HG03571 (cell line): ENCODE results near the gene RTEL1.
A peak's percentile ranks its signal among the peaks of the same experiment; 100 is the strongest.

ENCODE experiments used
- ATAC-seq: cut with Tn5 transposase; IDR thresholded peaks from one replicate; pipeline ENCODE4 v1.9.1; 2021; ENCODE audit not compliant: unreplicated experiment

RTEL1 gene

DNA sequence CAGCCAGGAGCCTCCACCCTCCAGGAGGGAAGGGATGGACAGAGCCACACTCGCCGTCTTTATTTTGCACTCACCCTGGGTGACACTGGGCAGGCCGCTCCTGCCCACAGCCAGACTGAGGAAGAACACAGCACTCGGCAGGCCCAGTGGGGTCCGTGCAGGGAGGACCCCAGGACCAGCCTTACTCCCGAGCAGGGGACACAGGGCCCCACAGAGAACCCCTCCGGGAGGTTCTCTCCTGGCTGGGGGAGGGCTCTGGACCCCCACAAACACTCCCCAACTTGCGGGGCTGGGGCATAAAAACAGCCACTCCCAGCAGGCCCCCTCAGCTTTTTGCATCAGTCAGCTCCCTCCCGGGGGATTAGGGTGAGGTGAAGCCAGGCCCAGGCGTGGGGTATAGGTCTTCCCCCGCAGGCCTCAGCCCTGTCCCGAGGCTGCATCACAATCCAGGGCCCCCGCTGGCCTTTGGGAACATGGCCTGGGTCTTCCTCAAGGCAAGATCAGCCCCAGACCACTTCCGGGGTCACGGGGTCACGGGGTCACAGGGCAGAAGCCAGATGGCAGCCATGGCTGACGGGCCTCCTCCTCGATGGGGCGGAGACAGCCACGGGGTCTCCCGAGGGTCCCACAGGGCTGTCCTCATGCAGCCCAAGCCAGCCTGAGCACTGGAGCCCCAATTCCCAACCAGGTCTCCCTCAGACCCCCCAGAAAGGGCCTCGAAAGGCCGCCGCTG, 41.5 kb downstream of the RTEL1 start:
- no peak for ATAC-seq

DNA sequence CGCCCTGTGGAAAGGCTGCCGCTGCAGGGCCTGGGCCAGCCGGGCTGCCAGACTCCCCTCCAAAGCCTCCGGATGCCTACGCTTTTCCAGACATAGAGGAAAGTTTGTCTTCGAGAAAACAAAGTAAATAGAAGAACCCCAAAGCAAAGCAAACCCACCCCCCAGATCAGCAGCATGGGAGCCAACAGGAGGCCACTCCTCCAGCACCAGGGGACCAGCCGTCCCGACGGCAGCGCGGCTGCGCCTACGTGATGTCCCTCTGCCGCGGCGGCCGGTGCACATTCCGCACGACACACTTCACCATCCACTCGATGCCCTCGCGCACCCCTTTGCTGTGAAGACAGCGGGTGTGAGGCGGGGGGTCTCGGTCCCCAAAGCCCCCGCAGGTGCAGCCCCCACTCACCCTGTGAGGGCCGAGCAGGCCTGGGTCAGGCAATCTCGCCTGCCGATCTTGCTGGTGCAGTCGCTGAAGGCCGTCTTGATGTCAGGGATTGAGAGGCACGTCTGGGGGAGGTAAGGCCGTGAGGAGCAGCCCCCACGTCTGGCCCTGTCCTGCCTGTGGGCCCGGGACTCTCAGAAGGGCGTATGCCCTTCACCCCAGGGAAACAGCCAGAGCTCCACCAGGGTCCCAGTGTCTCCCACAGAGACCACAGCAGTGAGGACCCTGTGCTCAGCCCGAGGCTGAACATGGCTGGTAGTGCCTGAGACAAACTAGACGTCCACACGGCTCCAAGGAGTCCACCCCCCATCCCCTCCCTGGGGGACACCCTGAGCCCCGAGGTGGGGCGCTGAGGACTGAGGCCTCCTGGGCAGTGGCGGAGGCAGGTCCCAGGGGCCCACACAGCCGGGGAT, 42.3 kb downstream of the RTEL1 start:
- ATAC-seq = no peak

DNA sequence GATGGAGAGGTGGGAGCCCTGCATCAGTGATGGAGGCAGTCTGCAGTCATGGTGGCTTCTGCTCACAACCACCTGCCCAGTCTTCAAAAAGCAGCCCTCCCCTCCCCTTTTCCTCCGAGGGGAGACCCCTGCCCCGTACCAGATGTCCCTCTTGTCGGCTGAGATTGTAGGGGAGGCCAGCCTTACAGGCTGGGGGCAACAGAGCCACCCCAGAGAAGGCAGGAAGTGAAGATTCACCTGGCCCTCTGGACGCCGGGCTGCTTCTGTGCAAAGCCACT, 42.9 kb downstream of the RTEL1 start:
- no peak for ATAC-seq

GRCh38 chr20:63701329-63702035, 43.4 kb downstream of the RTEL1 start:
- no peak for ATAC-seq

DNA sequence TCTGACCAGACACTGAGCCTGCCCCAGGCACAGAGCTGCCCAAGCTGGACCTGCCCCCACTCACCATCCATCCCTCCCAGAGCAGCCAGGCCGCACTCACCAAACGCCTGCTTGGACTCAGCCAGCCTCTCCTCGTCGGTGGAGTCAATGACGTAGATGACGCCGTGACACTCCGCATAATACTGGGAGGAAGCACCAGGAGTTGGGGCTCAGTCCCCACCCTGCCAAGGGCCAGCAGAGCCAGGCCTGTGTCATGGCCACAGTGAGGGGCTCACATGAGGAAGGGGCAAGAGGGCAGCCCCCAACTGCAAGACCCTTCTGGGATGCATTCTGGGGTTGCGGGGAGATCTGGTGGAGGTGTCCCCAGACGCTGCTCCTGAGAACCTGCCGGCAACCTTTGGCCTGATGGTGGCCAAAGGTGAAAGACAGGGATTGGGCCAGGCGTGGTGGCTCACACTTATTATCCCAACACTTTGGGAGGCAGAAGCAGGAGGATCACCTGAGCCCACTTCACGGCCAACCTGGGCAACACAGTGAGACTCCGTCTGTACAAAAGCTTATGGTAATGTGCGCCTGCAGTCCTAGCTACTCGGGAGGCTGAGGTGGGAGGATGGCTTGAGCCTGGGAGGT, 44.0 kb downstream of the RTEL1 start:
- no peak for ATAC-seq

DNA sequence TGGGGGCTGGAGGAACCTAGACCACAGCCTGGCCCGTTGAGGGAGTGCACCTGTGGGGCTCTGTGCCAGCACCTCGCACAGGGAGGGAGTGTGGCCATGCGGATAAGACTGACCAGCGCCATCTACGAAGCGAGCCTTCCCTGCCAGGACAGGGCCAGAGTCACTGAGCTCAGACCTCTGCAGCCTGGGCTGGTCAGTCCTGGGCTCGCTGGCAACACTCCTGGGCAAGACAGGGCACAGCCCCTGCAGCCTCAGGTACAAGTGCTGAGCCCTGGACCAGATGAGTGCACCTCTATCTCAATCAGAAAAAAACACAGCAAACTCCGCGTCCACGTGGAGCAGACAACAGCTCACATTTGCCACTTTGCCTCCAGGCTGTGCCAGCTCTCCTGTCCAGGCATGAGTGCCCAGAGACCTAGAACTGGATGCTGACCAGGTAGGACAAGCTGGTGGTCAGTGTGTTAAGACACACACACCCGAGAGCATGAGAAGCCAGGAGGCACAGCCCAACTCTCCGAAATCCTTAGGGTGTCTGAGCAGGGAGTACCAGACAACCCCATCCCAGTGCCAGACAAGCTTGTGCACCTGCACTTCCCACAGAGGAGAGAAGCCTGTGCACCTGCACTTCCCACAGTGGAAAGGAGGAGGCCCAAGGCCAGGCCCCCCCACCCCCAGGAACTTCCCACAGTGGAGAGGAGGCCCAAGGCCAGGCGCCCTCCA, 44.8 kb downstream of the RTEL1 start:
- no peak for ATAC-seq

DNA sequence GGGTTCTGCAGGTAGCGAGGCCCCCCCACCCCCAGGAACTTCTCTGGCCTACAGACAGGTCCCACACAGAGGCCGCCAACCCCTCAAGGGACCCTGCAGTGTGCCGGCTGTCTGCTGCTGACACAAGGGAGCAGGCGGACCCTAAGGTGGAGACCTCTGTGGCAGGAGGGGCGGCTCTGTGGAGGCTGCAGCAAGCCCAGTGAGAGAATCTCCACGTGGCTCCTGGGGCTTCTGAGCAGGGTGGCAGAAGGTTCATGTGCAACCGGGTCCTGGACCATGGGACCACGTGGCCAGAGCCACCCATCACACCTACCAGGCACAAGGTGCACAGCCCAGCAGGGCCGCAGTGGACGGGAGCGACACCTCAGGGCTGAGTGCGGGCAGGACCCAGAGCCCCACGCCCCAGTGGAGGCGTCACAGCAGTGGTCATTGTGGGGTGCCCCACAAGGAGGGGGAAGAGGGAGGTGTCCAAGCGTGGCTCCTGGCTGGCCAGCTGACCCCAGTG, 45.4 kb downstream of the RTEL1 start:
- ATAC-seq = no peak

- no peak for ATAC-seq
Observed at GRCh38 chr20:63703976-63704748, 46.0 kb downstream of the RTEL1 start.

DNA sequence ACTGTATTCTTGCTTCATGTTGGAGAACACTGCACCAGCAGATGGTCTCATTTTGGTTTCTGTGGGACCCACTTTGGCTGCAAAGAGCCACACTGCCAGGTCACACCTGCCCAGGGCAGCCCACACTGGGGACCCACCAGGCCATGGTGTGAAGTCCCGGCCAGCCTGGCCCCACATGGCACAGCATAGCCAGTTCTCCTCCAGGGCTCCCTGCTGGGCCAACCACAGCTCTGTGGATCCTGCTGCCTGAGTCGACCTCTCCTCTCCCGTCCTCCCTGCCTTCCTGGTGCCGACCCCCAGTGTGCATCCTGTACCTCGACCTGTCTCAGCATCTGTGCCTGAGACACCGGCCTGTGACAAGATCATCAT, 46.6 kb downstream of the RTEL1 start:
- ATAC-seq = no peak

GRCh38 chr20:63705232-63706026, 47.3 kb downstream of the RTEL1 start:
- no peak for ATAC-seq

- no peak for ATAC-seq
Observed at GRCh38 chr20:63706027-63706695, 48.0 kb downstream of the RTEL1 start.

DNA sequence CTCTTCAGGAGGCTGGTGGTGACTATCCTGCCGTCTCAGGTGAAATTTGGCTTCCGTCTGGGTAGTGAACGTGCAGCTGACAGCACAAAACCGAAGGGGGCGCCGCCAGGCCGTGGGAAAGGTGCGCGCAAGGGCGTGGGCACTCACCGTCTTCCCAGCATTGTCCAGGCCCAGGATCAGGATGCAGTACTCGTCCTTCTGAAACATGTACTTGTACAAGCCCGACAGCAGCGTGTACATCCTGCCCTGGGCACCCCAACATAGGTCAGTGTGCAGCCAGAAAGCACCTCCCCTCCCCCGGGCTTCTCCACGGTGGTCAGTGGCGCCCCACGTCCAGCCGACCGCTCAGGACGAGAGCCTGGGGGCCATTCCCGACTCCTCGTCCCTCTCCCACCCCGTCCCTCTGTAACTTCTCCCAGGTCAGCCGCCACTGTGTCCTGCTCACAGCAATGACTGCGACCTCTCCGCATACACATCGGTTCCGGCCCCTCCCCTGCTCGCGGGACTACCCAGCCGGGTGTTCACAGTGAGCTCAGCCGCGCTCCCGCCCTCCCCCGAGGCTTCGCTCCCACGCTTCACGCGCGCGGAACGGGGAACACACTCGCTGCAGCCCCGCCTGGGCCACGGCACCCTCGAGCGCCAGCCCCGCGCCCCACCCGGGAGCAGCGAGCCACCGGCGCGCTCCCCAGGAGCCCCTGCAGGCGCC, 48.9 kb downstream of the RTEL1 start:
- ATAC-seq = peak; percentile 24

DNA sequence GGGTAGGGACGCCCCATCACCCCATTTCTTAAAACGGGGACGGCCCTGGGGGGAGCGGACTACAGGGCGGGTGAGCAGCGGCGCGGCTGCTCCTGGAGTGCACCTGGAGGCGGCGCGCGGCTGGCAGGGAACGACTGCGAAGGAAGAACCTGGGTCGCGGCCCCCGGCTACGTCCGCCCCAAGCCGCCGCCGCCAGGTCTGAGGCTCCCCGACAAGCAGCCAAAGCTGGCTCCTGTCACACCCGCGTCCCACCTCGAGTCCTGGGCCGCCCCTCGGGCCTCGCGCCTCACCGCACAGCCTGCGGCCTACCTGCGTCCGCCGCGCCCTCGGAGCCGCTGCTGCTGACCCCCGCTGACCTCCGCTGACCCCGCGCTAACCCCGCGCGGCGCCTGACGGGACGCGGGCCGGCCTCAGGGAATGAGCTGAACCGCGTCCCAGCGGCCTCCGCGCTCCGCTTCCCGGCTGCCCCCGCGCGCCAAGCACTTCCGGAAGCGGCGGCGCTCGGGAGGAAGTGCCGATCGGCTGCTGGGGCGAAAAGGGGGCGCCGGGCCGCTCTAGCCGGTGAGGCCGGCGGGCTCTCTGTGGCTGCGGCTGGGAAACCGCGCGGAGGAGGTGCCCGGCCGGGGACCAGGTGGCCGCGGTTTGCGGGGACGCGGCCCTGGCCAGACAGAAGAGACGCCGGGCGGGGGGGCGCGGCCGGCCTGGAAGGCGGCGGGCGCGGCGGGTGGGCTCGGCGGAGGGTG, 49.6 kb downstream of the RTEL1 start, which contains the start of the genes ARFRP1 and ZGPAT:
ARFRP1 (minus strand) TSS at position 419 of the 743 bp plus-strand sequence. CDS start 885 bp downstream, outside the sequence.
ZGPAT (plus strand) TSS at position 482 of the 743 bp plus-strand sequence. CDS start 542 bp downstream, outside the sequence.
- ATAC-seq = peak; percentile 61

DNA sequence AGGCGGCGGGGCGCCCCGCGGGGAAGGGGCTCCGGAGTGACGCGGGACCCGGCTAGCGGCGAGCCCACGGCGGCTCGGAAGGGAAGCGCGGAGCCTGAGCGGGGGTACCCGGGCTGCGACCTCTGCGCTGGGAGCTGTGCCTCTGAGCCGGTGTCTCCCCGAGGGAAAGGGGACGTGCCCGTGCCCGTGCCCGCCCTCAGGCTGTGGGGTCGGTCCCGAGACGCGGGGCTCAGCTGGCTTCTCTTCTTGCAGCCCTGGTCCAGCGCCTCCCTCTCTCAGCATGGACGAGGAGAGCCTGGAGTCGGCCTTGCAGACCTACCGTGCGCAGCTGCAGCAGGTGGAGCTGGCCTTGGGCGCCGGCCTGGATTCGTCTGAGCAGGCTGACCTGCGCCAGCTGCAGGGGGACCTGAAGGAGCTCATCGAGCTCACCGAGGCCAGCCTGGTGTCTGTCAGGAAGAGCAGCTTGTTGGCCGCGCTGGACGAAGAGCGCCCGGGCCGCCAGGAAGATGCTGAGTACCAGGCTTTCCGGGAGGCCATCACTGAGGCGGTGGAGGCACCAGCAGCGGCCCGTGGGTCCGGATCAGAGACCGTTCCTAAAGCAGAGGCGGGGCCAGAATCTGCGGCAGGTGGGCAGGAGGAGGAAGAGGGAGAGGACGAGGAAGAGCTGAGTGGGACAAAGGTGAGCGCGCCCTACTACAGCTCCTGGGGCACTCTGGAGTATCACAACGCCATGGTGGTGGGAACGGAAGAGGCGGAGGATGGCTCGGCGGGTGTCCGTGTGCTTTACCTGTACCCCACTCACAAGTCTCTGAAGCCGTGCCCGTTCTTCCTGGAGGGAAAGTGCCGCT, 50.4 kb downstream of the RTEL1 start:
- peak; percentile 32 for ATAC-seq

DNA sequence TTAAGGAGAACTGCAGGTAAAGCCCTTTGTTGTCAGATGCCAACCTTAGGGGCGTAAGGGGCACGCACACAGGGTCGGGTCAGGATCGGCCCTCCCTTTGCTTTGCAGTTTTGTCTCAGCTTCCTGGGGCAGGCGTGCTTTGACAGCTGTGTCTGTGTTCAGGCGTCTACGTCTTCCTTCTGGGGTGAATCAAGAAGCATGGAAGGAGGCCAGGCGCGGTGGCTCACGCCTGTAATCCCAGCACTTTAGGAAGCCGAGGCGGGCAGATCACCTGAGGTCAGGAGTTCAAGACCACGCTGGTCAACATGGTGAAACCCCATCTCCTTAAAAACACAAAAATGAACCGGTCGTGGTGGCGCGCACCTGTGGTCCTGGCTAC, 51.0 kb downstream of the RTEL1 start:
- no peak for ATAC-seq

DNA sequence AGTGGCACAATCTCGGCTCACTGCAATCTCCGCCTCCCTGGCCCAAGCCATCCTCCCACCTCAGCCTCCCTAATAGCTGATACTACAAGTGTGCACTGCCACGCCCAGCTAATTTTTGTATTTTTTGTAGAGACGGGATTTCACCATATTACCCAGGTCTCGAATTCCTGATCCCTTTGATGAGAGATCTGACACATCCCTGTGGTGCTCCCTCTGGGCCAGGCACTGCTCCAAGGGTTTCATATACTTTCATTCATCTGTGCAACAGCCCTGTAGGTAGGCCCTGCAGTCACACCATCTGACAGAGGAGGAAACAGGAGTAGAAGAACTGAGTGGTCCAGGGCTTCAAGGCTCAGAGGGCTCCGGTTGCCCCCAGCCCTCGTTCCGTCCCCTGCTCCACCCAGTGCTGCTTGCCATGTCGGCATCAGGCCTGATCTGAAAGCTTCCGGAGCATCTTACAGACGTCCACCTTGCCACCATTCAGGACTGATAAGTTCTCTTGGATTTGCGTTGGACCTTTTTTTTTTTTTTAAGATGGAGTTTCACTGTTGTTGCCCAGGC, 53.1 kb downstream of the RTEL1 start:
- no peak for ATAC-seq
